NCI-H2171 (cell line): ENCODE measurements around the gene PKHD1.

Source experiments
- DNase-seq: peaks from one replicate; lab custom pipeline; 2025; lab: John Stamatoyannopoulos, UW

PKHD1 gene

GRCh38 chr6:52106994-52107393 lies 19.6 kb upstream of the PKHD1 start:
- DNase-seq, result no peak

DNA sequence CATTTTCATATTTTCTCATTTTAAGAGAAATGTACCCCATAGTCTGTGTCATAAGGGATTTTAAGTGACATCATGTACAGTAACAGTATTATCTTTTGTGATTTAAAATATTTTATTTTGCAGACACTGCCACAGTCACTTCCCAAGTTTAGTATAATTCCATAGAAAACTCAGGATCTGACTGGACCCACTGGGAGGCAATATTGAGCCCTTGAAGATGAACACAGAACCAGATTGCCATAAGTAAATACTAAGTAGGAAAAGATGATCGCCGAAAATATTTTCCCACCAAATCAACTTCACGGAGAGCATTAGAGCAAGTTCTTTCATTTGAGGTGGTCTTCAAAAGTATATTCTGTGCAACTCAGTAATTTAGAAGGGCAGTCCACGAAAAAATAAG lies 17.6 kb upstream of the PKHD1 start:
- DNase-seq, result no peak

GRCh38 chr6:52103623-52104022 lies 16.2 kb upstream of the PKHD1 start:
- DNase-seq, result no peak

DNA sequence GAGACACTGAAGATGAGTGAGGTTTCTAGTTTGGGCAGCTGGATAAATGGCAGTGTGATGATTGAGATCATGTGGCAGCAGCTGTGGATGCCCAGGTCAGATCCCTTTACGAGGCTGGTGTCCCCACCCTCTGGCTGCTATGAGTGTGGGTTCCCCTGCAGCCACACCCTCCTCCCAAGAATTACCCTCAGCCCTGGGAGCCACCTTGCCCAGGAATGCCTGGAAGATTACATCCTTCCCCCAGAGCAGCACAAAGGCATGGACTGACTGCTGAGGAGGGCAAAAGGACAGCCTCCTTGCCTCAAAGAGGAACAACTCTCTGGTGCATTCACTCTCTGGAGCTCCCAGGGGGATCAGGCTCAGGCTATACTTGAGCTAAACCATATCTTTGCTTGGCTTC lies 15.0 kb upstream of the PKHD1 start:
- DNase-seq, result no peak

DNA sequence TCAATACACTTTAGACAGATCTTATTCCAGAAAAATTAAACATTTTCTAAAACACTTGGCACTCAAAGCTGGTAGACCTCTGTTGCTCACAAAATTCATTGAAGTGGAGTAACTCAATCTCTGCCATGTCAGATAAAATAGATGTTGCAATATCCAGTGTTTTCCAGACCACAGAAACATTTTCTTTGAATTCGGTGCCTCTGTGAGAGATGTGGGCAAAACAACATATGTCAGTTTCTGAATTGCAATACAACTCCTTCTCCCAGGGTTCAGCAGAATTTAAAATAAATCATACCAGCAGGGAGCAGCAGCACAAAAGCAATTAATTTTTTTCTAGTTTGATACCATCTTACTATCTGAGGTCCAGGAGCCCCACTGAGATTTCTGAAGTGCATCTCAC lies 11.3 kb upstream of the PKHD1 start:
- no peak for DNase-seq

GRCh38 chr6:52089758-52090348 lies 2.4 kb upstream of the PKHD1 start:
- no peak for DNase-seq

GRCh38 chr6:52086741-52087140 lies 672 bp downstream of the PKHD1 start:
- no peak for DNase-seq

DNA sequence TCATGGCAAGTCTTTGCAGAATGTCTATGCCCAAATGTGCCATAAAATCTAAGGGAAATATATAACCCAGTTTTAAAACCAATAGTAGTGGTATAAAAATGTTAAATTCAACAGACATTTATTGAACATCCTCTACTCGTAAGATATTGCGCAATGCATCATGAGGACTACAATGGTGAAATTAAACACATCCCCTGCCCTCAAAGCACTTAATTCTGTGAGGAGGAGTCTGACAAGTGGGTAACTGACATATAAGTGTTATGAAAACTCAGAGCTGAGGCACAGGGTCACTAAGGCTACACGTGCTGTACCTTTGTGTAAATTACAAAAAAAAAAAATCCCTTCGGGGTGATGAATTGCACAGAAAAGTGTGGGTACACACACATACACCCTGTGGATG lies 6.2 kb downstream of the PKHD1 start:
- no peak for DNase-seq

DNA sequence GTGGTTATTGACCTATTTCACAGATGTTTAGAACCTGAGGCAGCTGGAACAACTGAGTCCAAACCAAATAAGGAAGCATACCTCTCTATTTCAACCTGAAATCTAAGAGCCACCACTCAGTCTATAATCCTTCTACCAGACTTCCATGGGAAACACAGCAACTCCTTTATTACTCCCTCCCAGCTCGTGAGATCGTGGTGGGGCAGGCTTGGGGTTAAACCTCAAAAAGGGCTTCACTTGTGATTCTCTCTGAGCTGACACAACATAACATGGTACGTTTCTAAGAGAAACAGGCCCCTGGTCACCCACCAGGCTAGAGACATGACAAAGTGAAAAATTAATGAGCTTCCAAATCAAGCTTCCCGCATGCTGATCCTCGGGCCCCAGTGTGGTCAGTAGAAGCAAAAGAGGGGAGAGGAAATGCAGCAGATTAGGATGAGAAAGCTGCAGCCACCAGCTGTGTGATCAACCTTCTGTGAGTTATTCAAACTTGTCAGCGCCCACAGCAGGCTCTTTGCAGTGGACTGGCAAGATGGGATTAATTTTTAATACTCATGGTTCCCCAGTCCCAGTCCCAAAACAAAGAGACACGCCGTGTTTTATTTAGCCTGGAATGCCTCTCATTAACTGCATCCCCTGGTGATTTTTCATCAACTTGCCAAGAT lies 9.3 kb downstream of the PKHD1 start:
- DNase-seq, result no peak

DNA sequence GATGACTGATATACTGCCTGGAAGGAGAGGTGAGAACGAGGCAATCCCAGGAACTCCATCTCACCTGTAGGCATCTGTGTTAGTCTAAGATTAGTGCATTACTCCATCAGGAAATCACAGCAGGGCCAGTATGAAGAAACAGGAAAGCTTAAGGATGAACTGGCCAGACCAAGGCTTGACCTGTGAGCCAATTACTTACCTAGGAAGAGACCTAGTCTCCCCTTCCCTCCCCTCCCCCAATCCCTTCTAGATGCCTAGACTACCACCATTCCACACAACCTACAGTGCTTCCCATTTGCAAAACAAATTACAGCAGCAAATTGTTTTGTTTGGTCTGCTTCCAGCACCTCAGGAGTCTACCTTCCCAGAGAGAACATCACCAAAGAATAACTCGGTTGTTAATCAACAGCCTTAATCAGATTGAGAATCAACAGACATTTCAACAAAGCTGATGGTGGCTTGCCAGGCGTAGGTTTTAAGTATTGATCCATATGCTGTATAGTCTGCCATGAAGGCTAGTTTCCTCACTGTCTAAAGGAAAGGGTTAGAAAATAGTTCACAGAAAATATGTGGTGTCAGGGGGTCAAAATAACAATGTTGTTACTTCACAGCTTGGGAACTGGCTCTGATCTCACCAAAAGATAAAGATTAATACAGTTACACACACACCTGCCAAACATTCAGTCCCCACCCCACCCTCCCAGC lies 10.1 kb downstream of the PKHD1 start:
- no peak for DNase-seq

- DNase-seq, result no peak
Observed at GRCh38 chr6:52076791-52077179, 10.6 kb downstream of the PKHD1 start.

DNA sequence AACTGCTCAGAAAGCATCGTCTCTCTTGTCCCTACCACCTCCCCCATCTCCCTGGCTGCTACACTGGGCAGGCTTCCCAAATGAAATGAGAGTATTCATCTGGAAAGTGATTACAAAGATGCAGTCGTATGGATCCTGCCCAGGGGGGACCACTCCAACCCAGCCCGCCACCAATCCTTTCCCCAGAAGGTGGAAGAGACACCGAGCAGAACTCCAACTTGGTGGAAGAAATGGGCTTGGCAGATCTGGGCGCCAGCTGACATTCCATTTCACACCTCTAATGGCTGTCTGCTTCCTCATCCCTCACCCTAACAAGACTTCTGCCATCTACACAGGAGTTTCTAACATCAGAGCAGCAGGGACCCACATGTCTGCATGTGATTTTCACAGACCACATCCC lies 12.7 kb downstream of the PKHD1 start:
- DNase-seq, result no peak

- DNase-seq, result no peak
Observed at GRCh38 chr6:52074155-52074554, 13.3 kb downstream of the PKHD1 start.

DNA sequence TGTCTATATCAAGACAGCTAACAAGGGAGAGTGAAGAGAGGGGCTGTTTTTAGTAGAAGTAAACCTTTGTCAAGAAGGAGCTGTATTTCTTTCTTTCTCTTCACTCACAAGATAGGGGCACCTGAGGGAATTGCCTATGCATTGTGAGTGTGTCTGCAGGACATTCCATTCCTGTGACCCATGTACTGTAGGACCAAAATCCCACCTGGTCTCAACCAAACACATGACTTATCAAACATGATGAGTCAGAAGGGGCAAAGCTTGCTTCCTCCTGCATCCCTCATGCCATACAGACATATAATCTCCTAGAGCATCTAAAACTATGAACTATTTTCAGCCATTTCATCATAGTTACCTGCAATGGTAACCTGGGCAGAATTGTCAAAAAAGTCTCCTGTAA lies 21.8 kb downstream of the PKHD1 start:
- DNase-seq, result no peak

GRCh38 chr6:52063584-52064344 lies 23.6 kb downstream of the PKHD1 start:
- DNase-seq, result no peak

GRCh38 chr6:52061481-52061880 lies 25.9 kb downstream of the PKHD1 start:
- DNase-seq, result no peak

DNA sequence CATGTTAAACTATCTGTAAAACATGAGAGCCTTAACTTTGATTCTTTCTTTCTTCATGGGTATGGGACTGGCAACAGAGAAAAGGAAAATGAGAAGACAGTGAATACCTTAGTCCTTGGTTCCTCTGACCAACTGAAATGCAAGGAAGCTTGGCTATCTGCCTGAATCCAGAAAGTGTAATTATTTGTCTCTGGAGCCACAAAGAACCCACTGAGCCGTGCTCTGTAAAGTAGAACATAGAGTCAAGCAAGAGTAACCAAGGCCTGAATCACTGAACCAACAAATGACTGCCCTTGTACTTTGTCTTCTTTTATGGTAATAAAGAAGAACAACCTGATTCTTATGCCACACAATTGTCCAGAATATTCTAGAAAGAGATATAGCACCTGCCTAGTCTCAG lies 27.6 kb downstream of the PKHD1 start:
- DNase-seq, result no peak

DNA sequence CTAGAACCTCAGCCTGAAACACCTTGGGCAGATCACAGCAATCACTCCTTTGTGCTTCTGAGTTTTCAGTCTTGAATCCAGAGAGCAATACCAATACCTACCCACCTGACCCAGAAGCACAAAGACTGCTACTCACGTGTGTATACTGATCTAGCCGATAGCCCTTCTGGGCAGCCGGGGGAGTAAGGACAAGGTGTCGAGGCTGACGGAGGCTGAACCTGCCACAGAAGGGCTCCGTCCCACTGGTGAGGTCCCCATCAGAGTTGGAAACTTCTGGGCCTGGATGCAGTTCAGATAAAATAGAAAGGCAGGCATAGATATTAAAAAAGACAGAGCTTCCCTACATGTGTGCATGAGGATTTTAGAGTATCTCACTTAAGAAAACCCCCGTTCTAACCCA lies 32.0 kb downstream of the PKHD1 start:
- DNase-seq, result no peak

DNA sequence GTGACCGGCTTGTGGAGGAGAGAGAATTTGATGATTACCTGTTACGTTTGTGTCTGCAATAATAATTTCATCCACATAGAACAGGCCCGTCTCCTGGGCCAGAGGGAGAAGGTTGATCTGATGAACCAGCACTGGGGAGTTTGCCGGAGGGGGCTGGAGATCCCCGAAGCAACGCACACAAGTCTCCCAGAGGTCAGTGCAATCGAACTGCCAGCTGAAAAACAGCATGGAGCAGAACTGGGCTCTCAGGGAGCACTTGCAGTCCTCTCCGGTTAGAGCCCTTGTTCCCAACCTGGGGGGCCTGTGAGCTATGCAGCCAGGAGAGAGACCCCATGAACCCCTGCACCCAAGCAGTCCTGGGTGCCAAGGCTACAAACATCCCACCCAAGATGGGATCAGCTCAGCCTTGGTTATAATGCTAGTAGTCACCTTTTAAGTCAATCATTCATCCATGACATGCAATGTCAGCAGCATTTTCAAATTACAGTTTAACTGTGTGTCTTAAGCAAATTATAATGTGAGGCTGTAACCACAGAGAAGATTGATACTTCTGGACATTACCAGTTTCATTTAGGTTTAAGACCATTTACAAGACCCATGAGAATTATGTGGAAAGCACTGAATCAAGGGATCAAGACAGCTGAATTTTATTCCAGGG lies 34.2 kb downstream of the PKHD1 start:
- no peak for DNase-seq

DNA sequence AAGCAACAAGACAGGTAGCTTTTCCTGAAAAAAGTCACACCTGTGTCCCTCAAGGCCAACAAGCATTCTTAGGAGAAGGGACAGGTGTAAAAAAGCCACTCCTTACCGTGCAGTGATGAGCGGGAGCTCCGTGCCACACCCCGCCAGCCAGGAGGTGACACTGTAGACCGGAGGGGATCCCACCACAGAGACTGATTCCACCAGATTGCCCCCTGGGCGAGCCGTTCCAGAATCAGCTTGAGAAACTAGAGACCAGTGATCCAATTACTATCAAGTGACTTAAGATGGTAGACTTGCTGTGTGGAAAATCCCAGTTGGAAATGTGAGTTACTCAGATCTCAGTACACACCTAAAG lies 37.4 kb downstream of the PKHD1 start:
- no peak for DNase-seq

DNA sequence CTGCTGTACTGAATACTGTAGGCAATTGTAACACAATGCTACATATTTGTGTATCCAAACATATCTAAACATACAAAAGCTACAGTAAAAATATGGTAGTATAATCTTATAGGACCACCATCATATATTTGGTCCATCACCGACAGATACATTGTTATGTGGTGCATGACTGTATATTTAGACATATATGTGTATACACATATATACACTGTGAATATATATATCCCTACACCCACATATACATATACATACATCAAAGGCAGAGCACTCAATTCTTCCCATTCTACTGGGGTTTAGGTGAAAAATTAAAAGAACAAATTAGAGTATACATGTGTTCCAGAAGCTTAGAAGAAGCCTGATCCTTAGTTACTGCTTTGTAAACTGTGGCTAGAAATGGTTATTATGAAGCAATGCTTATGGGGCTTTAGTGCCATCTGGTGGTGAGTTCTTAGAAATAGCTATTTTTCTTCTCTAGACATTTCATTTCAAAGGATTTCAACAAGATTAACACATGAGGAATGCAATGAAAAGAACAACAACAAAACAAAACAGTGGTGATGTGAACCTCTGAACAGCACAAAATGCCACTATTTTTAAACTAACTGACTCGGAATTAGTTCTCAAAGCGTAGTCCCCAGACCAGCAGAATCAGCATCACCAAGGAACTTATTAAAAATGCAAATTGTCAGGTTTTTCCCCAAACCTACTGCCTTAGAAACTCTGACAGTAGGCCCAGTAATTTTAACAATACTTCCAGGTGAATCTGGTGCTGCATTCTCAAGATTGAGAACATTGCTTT lies 38.0 kb downstream of the PKHD1 start:
- peak; percentile 6 for DNase-seq

DNA sequence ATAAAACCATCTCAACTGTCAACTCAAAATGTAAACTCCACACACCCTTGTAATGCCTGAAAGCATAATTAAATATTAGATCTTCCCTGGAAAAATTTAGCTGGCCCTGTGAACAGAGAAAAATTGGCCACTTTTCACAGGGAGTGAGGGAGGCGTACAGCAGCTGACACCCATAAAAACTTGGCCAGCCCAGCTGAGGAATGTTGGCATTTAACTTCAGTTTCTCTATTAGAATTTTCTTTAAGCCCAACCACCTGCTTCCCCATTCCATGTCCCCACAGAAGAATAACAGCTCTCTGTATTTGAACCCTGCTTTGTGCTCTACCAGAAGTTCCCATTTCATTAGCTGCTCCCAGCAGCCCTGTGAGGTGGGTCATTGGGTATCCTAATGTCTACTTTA lies 41.0 kb downstream of the PKHD1 start:
- DNase-seq, result no peak
